Hepatic stellate cell (primary cell): ENCODE results near the gene GC.
A peak's percentile ranks its signal among the peaks of the same experiment; 100 is the strongest.
"Not testable (repeated sequence)": the region's sequence is repeated elsewhere in the genome, so short reads cannot be mapped to it uniquely, and the experiment has no call there.

Source experiments
- DNase-seq: peaks from one replicate; pipeline ENCODE4 v3.0.0; 2011; ENCODE audit warnings: low spot score

The GC gene

GRCh38 chr4:71768123-71768522 lies 15.8 kb downstream of the GC start:
- no peak for DNase-seq

- no peak for DNase-seq
Measured at GRCh38 chr4:71765821-71766383, 18.0 kb downstream of the GC start.

- DNase-seq: no peak
Measured at GRCh38 chr4:71765350-71765749, 18.5 kb downstream of the GC start.

GRCh38 chr4:71752383-71753042 lies 31.4 kb downstream of the GC start:
- no peak for DNase-seq

- DNase-seq: no peak
Measured at GRCh38 chr4:71749008-71749594, 34.8 kb downstream of the GC start.

- no peak for DNase-seq
Measured at GRCh38 chr4:71746379-71746778, 37.5 kb downstream of the GC start.

- not testable (repeated sequence) for DNase-seq
Measured at GRCh38 chr4:71738782-71739181, 45.1 kb downstream of the GC start.

GRCh38 chr4:71732706-71733105 lies 51.2 kb downstream of the GC start:
- DNase-seq: peak; percentile 7

- DNase-seq: no peak
Measured at GRCh38 chr4:71732066-71732465, 51.8 kb downstream of the GC start.

- DNase-seq: no peak
Measured at GRCh38 chr4:71729856-71730255, 54.0 kb downstream of the GC start.

GRCh38 chr4:71713611-71714203 lies 70.2 kb downstream of the GC start:
- no peak for DNase-seq

GRCh38 chr4:71711985-71712348 lies 71.9 kb downstream of the GC start:
- no peak for DNase-seq

- DNase-seq: no peak
Measured at GRCh38 chr4:71711044-71711984, 72.6 kb downstream of the GC start.

- no peak for DNase-seq
Measured at GRCh38 chr4:71709961-71710360, 73.9 kb downstream of the GC start.

GRCh38 chr4:71698141-71698540 lies 85.7 kb downstream of the GC start:
- no peak for DNase-seq

- no peak for DNase-seq
Measured at GRCh38 chr4:71697031-71697430, 86.8 kb downstream of the GC start.

- no peak for DNase-seq
Measured at GRCh38 chr4:71694961-71695360, 88.9 kb downstream of the GC start.

GRCh38 chr4:71692963-71693362 lies 90.9 kb downstream of the GC start:
- no peak for DNase-seq

GRCh38 chr4:71692198-71692597 lies 91.7 kb downstream of the GC start:
- no peak for DNase-seq
